Kidney capillary endothelial cell (primary cell): Measurements from ENCODE around the gene NXPE1.
"Not testable (repeated sequence)": the region's sequence is repeated elsewhere in the genome, so short reads cannot be mapped to it uniquely, and the experiment has no call there.

ENCODE experiments used
- DNase-seq: peaks from one replicate; pipeline ENCODE4 v3.0.0-alpha.2; 2018; ENCODE audit warnings: low spot score

Gene NXPE1

GRCh38 chr11:114559425-114560310, at the start of gene NXPE1:
TSS of gene NXPE1 (minus strand) at chr11:114559881. CDS start at chr11:114551201, 8,680 bp downstream.
- no peak for DNase-seq

DNA sequence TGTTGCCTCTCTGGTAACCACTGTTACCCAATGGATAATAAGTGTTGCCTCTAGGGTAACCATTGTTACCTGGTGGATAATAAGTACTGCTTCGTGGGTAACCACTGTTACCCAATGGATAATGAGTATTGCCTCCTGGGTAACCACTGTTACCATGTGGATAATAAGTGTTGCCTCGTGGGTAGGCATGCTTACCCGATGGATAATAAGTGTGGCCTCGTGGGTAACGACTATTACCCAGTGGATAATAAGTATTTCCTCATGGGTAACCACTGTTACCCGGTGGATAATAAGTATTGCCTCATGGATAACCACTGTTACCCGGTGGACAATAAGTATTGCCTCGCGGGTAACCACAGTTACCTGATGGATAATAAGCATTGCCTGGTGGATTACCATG, 49.7 kb upstream of the NXPE1 start:
- no peak for DNase-seq

DNA sequence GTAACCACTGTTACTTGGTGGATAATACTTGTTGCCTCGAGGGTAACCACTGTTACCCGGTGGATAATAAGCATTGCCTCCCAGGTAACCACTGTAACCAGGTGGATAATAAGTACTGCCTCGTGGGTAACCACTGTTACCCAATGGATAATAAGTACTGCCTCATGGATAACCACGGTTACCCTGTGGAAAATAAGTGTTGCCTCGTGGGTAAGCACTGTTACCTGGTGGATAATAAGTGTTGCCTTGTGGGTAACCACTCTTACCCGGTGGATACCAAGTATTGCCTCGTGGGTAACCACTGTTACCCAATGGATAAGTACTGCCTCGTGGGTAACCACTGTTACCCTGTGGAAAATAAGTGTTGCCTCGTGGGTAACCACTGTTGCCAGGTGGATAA, 48.9 kb upstream of the NXPE1 start:
- not testable (repeated sequence) for DNase-seq

GRCh38 chr11:114607753-114608459, 48.2 kb upstream of the NXPE1 start:
- DNase-seq = no peak

GRCh38 chr11:114606802-114607075, 47.1 kb upstream of the NXPE1 start:
- not testable (repeated sequence) for DNase-seq

DNA sequence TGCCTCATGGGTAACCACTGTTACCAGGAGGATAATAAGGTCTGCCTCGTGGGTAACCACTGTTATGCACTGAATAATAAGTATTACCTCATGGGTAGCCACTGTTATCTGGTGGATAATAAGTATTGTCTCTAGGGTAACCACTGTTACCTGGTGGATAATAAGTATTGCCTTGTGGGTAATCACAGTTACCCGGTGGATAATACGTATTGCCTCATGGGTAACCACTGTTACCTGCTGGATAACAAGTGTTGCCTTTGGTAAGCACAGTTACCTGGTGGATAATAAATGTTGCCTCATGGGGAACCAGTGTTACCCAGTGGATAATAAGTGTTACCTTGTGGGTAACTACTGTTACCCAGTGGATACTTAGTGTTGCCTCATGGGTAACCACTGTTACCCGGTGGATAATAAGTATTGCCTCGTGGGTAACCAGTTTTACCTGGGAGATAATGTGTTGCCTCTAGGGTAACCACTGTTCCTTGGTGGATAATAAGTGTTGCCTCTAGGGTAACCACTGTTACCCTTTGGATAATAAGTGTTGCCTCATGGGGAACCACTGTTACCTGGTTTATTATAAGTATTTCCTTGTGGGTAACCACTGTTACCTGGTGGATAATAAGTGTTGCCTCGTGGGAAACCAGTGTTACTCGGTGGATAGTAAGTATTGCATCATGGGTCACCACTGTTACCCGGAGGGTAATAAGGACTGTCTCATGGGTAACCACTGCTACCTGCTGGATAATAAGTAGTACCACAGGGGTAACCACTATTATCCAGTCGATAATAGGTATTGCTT, 46.5 kb upstream of the NXPE1 start:
- no peak for DNase-seq

- no peak for DNase-seq
Measured at GRCh38 chr11:114605370-114605769, 45.7 kb upstream of the NXPE1 start.

- DNase-seq = no peak
Measured at GRCh38 chr11:114604886-114605285, 45.2 kb upstream of the NXPE1 start.

GRCh38 chr11:114604179-114604813, 44.6 kb upstream of the NXPE1 start:
- no peak for DNase-seq

- DNase-seq = not testable (repeated sequence)
Measured at GRCh38 chr11:114603151-114603550, 43.5 kb upstream of the NXPE1 start.

DNA sequence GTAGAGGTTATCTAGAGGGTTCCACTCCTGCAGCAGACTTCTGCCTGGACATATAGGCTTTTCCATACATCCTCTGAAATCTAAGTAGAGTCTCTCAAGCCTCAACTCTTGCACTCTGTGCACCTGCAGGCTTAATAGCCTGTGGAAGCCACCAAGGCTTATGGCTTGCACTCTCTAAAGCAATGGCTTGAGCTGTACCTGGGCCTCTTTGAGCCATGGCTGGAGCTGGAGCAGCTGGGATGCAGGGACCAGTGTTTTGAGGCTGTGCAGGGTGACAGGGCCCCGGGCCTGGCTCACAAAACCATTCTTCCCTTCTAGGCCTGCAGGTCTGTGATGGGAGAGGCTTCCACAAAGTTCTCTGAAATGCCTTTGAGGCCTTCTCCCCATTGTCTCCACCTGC, 38.8 kb upstream of the NXPE1 start:
- DNase-seq = no peak

DNA sequence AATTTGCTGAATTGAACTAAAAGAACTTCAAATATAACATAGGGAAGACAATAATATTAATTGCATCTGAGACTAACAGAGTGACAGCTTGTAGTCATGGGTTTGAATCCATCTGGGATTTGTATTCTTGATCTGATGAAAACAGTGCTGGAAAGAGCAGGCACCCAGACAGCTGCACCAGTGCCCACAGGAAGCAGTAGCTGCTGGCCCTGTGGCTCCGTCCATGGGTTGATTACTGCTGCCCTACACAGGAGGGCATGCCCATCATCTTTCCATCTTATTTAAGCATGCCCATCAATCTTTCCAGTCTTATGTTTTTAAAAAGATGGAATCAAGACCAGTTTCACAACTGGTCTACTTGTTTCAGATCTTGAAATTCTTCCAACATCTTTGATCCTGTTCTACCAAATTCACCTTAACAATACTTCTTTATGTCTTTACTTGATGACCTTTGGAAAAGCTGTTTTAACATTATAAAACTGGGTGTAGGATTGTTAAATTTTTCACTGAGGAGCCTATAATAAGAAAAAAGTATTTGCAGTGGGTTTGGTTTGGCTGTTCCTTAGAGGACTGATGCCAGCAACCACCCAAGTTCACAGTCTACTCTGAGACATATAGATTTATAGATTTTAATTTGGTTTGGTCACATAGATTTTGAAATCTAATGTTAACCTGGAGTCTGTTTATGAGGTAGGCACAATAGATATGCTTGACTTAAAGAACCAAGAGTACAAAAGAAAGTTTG, 36.7 kb upstream of the NXPE1 start:
- no peak for DNase-seq

DNA sequence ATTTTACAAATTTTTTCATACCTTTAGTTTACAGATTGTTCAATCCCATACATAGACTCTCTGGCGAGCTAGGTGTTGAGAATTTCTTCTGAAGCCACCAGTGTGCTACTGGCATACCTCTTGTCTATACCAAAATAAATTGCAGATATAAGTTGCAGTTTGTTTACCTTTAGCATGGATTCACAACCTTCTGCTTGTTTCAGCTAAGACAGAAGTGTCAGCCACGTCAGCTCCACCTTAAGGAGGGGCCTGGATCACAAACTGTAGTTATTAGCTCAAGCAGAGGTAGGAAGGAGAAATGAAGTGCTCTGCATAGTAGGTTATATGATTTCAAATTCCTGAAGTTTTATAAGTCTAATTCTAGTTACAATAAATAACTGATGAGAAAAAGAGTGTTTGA, 35.9 kb upstream of the NXPE1 start, which contains the start of gene NXPE4:
TSS of gene NXPE4 (minus strand) at position 216 of the 400 bp plus-strand sequence. CDS start 1,027 bp downstream, outside the sequence.
- no peak for DNase-seq

- DNase-seq = no peak
Measured at GRCh38 chr11:114594703-114595102, 35.0 kb upstream of the NXPE1 start.

- no peak for DNase-seq
Measured at GRCh38 chr11:114587398-114587953, 27.8 kb upstream of the NXPE1 start.

GRCh38 chr11:114586797-114587196, 27.1 kb upstream of the NXPE1 start:
- no peak for DNase-seq

DNA sequence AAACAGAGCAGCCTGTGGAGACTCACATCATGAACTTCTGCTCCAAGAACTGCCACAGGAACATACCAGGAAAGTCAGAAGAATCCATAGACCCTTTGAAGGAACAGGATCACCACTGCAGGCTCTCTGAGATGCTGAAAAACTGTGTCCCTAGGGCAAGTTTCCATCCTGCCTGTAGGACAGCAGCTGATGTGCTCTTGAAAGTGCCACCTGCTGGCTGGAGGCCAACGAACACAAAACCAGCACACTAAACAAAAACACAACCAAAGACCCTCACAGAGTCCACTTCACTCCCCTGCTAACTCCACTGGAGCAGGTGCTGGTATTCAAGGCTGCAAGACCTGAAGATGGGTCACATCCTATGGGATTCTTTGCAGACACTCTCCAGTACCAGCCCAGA, 12.0 kb upstream of the NXPE1 start:
- no peak for DNase-seq

DNA sequence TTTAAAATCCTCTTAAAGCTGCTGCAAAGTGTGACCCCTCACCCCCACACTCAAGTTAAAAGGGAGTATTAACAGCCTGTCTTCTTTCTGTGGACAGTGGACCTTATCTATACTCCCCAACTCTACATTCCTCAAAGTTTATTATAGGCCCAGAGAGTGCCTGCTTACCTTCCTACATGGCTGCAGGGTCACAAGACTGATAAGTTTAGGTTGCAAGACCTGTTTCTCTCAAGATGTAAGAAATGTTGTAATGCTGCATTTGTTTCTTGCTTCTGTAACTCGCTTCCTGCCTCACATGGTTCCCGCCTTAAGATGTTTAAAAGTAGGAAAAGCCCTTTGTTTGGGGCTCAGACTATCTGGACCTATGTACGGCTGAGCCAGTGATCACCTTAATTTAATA, 10.1 kb upstream of the NXPE1 start:
- DNase-seq = no peak

DNA sequence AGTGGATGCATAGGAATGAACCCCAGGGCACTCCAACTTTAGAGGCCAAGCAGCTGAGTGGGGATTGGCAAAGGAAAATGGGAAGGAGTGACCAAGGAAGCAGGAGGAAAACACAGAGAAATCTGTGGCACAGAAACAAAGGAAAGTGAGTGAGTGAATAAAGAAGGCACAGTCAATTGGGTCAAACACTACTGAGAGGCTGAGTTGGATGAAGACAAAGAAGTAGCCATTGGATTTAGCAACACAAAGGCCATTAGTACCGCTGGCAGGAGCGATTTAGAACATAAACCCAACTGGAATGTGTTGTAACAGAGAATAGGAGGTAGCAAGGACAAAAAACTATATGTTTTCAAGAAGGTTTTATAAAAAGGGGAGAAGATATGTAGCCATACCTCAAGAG, 6.6 kb upstream of the NXPE1 start:
- no peak for DNase-seq

DNA sequence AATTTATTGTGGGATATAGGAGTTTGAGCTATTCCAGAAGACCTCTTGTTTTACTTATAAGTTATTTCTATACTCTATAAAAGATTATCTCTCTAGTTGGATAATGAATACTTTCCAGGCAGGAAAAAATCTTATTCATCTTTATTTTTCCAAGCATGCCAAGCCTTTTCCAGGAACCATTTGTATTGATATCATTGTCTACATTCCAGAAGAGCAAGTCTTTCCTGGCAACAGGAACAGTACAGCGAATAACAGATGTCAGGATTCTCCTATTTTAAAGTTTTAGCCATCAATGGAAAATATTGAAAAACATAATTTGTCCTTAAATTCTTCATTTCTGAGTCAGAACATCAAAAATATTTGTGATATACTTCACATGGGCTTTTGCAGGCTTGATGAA, 5.2 kb upstream of the NXPE1 start:
- no peak for DNase-seq

DNA sequence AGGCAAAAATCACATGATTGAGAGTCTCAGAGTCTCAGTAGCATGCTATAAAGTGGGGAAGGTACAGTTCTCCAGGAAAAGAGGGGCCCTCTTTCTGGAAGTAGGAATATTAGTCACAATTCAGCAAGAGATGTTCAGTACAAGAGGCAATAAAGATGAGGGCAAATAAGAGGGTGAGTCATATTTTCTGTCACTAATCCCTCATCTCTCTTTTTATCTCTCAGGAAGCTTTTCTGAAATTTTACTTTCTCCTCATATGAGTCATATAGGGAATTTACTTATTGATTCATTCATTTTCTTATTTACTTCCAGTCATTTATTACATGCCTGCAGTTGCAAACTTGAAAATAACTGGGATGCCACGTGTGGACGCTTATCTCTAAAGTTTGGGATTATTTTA, 3.4 kb upstream of the NXPE1 start:
- no peak for DNase-seq
